ENCODE results near the gene FKBP5.
A peak's percentile ranks its signal among the peaks of the same experiment; 100 is the strongest.
"Not testable (repeated sequence)": the region's sequence is repeated elsewhere in the genome, so short reads cannot be mapped to it uniquely, and the experiment has no call there.

The FKBP5 gene

DNA sequence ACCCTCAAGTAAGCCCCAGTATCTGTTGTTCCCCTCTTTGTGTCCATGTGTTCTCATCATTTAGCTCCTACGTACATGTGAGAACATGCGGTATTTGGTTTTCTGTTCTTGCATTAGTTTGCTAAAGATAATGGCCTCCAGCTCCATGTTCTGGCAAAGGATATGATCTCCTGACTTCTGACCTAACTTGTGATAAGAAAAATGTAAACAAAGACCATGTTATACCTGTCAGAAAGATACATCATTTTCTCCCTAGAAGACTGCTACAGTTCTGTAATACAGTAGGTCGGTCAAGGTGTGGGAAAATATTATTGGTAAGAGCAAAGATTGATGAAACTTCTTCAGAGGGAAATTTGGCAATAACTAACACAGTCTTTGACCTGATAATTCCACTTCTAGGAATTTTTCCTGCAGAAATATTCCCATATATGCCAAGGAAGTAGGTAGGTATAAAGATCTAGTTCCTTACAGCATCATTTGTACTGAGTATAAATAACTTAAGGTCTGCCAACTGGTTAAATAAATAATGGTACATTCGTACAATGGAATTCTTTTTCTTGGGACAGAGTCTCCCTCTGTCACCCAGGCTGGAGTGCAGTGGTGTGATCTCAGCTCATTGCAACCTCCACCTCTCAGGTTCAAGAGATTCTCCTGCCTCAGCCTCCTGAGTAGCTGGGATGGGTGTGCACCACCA lies 19.1 kb upstream of the FKBP5 start:
- DNase-seq (ENCODE audit: insufficient read length) (no peak), FAIRE-seq (no peak)
- no peak for TF ChIP-seq TAF1 (IDR thresholded peaks at IDR 0.05; ENCODE audit: borderline replicate concordance, low read depth, low read length)
- TF ChIP-seq POLR2A (IDR thresholded peaks at IDR 0.05; ENCODE audit: low read depth, low read length), result no peak
- no peak for TF ChIP-seq POLR2AphosphoS5 (IDR thresholded peaks at IDR 0.05; ENCODE audit: low read depth, low read length)

DNA sequence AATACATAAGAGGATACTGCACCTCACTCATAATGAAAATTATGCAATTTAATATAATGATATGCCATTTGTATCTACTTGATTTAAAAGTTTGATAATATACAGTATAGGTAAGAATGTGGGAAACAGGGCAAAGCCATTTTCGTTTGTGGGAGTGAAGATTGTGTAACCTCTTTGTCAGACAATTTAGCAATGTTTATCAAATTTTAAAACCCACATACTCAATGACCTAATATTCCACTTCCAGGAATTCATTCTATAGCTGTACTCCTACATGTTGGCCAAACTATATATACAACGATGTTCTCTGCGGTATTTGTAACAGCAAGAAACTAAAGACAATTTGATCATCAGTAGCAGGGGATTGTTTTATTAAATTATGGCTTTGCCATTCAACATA lies 17.8 kb upstream of the FKBP5 start:
- FAIRE-seq, result no peak

DNA sequence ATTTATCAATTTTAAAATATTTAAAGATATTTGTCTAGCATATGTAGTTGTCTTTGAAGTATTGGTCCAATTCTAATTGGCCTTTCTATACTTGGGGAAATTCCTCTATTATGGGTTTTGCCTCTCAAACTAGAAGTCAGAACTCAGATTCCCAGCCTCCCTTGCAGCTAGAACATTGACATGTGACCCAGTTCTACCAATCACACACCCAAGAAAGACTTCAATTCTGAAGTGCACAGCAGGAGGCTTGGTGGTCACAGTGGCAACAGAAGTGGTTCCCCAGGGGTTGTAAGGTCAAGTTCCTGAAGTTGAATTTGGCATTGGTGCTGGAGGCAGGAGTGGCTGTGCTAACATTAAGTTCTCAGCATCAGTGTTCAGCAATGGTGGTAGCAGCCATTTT lies 14.8 kb upstream of the FKBP5 start:
- no peak for TF ChIP-seq POLR2AphosphoS5 (IDR thresholded peaks at IDR 0.05; ENCODE audit: low read depth, low read length)
- no peak for TF ChIP-seq TAF1 (IDR thresholded peaks at IDR 0.05; ENCODE audit: borderline replicate concordance, low read depth, low read length)
- no peak for TF ChIP-seq POLR2A (IDR thresholded peaks at IDR 0.05; ENCODE audit: low read depth, low read length)
- FAIRE-seq (no peak), DNase-seq (ENCODE audit: insufficient read length) (no peak)

More for the DNA sequence above, 17.8 kb upstream of the FKBP5 start:
- DNase-seq (ENCODE audit: insufficient read length), result no peak
- TF ChIP-seq POLR2A (IDR thresholded peaks at IDR 0.05; ENCODE audit: low read depth, low read length), result no peak
- TF ChIP-seq POLR2AphosphoS5 (IDR thresholded peaks at IDR 0.05; ENCODE audit: low read depth, low read length), result no peak
- TF ChIP-seq TAF1 (IDR thresholded peaks at IDR 0.05; ENCODE audit: borderline replicate concordance, low read depth, low read length), result no peak

DNA sequence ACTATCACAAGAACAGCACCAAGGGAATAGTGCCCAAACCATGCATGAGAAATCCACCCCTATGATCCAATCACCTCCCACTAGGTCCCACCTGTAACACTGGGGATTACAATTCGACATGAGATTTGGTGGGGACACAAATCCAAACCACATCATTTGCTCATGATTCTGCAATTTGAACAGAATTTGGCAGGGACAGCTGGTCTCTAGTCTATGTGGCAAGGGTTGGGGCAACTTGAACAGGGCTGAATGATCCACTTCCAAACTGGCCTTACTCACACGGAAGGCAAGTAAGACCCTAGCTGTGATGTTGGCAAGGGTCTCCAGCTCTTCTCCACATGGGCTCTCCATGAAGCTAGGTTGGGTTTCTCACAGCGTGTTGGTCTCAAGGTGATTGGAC lies 10.1 kb upstream of the FKBP5 start:
- FAIRE-seq, result no peak
- TF ChIP-seq POLR2A (IDR thresholded peaks at IDR 0.05; ENCODE audit: low read depth, low read length) (no peak), TAF1 (IDR thresholded peaks at IDR 0.05; ENCODE audit: borderline replicate concordance, low read depth, low read length) (no peak), POLR2AphosphoS5 (IDR thresholded peaks at IDR 0.05; ENCODE audit: low read depth, low read length) (no peak)
- no peak for DNase-seq (ENCODE audit: insufficient read length)

DNA sequence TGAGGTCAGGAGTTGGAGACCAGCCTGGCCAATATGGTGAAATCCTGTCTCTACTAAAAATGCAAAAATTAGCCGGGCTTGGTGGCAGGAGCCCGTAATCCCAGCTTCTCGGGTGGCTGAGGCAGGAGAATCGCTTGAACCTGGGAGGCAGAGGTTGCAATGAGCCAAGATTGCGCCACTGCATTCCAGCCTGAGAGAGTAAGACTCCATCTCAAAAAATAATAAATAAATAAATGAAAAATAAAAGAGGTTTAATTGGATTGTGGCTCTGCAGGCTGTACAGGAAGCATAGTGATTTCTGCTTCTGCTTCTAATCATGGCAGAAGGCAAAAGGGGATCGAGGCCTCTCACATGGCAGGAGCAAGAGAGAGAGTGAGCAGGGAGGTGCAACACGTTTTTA lies 9.7 kb upstream of the FKBP5 start:
- not testable (repeated sequence) for DNase-seq (ENCODE audit: insufficient read length)

DNA sequence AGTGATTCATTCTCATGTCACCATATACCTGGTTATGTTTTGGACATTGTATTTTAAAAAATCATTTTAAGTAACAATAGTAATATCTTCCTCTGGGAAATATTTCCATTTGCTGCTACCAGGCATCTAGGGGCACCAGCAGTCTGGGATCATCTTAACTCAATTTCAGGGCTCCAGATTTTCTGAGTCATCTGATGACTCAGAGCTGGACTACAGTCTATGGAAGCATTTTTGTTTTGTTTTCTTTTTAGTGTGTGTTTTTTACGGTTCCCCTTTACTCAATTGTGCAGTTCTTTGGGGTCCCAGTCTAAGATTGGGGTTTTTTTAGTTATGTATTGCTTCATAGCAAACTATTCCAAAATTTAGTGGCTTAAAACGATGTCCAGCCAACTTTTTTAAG lies 5.7 kb upstream of the FKBP5 start:
- DNase-seq (ENCODE audit: insufficient read length) (no peak), FAIRE-seq (no peak)
- TF ChIP-seq POLR2AphosphoS5 (IDR thresholded peaks at IDR 0.05; ENCODE audit: low read depth, low read length) (no peak), POLR2A (IDR thresholded peaks at IDR 0.05; ENCODE audit: low read depth, low read length) (no peak), TAF1 (IDR thresholded peaks at IDR 0.05; ENCODE audit: borderline replicate concordance, low read depth, low read length) (no peak)

More for the DNA sequence above, 9.7 kb upstream of the FKBP5 start:
- FAIRE-seq, result not testable (repeated sequence)

DNA sequence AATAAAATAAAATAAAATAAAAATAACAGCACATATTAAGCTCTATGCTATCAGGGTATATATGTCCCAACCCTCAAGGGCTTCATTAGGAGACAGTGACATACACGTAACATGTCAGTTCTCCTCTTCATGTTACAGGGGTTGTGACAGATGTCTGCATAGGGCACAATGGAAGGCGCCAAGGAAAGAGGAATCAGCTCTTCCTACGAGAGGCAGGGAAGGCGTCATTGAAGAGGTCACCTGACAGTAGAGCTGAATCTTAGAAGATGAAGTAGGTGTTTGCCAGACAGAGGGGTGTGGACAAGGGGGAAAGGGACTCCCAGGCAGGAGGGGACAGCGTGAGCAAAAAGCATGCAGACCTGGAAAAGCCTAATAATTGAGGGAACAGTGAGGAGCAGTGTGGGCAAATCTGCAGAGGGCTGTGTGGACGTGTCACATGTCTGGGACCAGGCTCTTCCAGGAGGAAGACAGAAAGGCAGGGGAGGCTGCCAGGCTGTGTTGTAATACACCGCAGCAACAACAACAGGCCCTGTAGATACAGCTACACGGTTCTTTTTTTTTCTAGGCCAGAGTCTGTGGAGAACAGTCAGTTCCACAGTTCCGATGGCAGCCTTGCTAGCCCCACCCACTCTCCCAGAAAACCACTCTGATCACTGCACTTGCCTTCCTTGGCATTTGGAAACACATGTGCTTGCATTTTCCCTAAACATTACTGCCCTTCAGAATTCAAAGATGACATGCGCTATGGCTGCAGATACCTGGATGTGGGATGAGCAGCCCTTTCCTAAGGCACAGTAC lies 2.5 kb upstream of the FKBP5 start:
- no peak for DNase-seq (ENCODE audit: insufficient read length)
- TF ChIP-seq TAF1 (IDR thresholded peaks at IDR 0.05; ENCODE audit: borderline replicate concordance, low read depth, low read length) (no peak), POLR2AphosphoS5 (IDR thresholded peaks at IDR 0.05; ENCODE audit: low read depth, low read length) (no peak), POLR2A (IDR thresholded peaks at IDR 0.05; ENCODE audit: low read depth, low read length) (no peak)
- FAIRE-seq, result no peak

DNA sequence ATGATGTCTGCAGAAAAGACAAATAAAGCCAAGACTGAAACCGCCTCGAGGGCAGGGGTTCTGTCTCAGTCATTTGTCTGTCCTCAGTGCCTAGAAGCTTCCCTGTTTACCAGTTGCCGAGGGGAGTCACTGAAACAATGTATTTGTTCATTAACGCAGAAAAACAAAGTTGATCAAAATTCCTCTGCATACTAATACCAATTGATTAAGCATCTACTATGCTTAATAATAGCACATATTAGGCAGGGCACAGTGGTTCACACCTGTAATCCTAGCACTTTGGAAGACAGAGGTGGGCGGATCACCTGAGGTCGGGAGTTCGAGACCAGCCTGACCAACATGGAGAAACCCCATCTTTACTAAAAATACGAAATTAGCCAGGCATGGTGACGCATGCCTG lies 1.8 kb upstream of the FKBP5 start:
- no peak for TF ChIP-seq TAF1 (IDR thresholded peaks at IDR 0.05; ENCODE audit: borderline replicate concordance, low read depth, low read length)
- TF ChIP-seq POLR2A (IDR thresholded peaks at IDR 0.05; ENCODE audit: low read depth, low read length), result no peak
- no peak for TF ChIP-seq POLR2AphosphoS5 (IDR thresholded peaks at IDR 0.05; ENCODE audit: low read depth, low read length)
- DNase-seq (ENCODE audit: insufficient read length), result no peak
- FAIRE-seq, result no peak

DNA sequence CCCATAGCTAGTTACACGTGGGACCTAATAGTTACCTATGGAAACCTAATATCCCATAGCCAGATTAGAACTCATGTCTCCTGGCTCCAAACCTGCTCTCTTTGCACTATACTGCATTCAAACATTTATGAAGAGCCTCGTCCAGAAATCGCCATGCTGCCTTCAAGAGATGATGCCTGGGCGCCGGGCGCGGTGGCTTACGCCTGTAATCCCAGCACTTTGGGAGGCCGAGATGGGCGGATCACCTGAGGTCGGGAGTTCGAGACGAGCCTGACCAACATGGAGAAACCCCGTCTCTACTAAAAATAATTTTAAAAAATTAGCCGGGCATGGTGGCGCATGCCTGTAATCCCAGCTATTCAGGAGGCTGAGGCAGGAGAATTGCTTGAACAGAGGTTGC lies 1.3 kb upstream of the FKBP5 start:
- not testable (repeated sequence) for FAIRE-seq; DNase-seq (ENCODE audit: insufficient read length)

DNA sequence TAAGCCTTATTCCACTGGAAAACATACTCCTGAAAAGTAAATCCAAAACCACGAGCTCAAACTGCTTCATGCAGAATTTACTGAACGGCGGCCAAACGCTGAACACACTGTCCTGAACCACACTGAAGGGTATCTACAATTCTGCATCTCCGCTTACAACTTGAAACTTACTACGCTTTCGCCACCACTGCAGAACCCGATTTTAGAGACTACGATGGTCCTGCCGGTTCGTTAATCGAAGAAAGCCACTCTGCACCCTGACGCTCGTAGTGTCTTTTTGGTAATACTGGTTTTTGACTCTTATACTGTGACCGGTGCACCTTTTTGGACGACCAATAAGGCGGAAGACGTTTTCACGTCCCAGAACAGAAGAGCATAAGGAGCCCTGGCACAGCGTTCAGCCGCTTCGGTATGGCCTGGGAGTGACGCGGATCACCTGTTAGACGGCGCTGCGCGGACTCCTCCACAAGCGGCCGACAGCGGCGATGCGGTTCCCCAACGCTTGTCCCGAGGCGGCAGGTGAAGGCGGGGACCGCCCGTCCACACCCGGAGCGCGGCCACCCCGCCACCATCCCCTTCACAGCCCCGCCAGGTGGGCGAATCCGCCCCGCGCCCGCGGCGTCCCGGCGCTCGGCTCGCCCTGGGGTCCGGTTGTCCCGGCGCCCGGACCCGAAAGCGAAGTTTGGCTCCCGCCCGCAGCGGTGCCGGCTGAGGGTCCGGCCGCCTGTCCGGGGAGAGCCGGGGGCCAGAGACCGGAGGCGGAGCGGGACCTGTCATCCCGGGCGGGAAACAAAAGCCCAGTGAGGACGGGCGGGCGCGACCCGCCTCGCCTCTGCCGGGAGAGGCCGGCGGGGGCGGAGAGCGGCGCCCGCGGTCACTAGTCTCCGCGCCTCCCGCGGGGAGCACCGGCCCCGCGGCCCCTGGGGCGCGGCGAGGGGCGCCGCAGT lies 784 bp downstream of the FKBP5 start:
- TF ChIP-seq TAF1 (IDR thresholded peaks at IDR 0.05; ENCODE audit: borderline replicate concordance, low read depth, low read length), result no peak; the same call in 1 of the 2 replicates
- no peak for TF ChIP-seq POLR2AphosphoS5 (IDR thresholded peaks at IDR 0.05; ENCODE audit: low read depth, low read length)
- TF ChIP-seq POLR2A (IDR thresholded peaks at IDR 0.05; ENCODE audit: low read depth, low read length), result no peak
- FAIRE-seq, result peak; percentile 78
- DNase-seq (ENCODE audit: insufficient read length), result peak; percentile 33

DNA sequence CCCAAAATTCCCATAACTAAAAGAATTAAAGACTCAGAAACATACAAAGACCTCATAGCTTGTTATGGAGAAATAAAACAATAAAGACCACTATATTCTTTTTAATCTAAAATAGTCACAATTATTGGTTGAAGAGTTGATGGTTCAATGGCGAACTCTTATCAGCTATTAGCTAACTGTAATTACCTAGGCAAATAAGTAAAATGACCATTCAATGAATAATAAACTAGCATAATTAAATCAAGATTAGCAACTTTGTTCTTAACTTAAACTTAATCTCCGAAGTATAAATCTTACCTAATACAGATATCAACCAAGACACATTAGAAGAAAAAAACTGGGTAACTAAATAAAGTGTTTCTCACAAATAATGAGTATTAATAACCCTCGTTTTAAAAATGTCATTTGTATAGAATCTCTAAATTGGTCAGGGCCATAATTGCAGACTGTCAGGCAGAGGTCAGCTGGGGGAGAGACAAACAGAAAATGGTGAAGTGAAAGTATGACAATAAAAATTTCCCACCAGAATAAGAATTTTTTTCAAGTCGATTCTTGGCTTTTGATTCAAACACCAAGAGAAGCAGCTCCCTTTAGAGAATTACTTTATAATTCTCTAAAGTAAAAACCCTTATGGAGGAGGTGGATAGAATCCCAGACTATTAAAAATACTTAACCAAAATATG lies 1.7 kb downstream of the FKBP5 start:
- DNase-seq (ENCODE audit: insufficient read length), result no peak

More for the DNA sequence above, 1.7 kb downstream of the FKBP5 start:
- peak; percentile 69 for FAIRE-seq
- TF ChIP-seq POLR2A (IDR thresholded peaks at IDR 0.05; ENCODE audit: low read depth, low read length), result no peak
- no peak for TF ChIP-seq TAF1 (IDR thresholded peaks at IDR 0.05; ENCODE audit: borderline replicate concordance, low read depth, low read length)
- no peak for TF ChIP-seq POLR2AphosphoS5 (IDR thresholded peaks at IDR 0.05; ENCODE audit: low read depth, low read length)

Measured in GM12892 (cell line).